ENCODE results near the gene MEI1.

The MEI1 gene

GRCh38 chr22:41818011-41818410 is 118.7 kb downstream of the MEI1 start:
- no peak for DNase-seq (ENCODE audit: low read depth)
- no peak overlapping the region for H3K4me3 ChIP-seq (ENCODE audit: low read depth, low read length)
- TF ChIP-seq, protein P1, sequence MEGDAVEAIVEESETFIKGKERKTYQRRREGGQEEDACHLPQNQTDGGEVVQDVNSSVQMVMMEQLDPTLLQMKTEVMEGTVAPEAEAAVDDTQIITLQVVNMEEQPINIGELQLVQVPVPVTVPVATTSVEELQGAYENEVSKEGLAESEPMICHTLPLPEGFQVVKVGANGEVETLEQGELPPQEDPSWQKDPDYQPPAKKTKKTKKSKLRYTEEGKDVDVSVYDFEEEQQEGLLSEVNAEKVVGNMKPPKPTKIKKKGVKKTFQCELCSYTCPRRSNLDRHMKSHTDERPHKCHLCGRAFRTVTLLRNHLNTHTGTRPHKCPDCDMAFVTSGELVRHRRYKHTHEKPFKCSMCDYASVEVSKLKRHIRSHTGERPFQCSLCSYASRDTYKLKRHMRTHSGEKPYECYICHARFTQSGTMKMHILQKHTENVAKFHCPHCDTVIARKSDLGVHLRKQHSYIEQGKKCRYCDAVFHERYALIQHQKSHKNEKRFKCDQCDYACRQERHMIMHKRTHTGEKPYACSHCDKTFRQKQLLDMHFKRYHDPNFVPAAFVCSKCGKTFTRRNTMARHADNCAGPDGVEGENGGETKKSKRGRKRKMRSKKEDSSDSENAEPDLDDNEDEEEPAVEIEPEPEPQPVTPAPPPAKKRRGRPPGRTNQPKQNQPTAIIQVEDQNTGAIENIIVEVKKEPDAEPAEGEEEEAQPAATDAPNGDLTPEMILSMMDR (IDR thresholded peaks at IDR 0.05; ENCODE audit: control insufficient read depth, extremely low read depth, insufficient read depth) = no peak

GRCh38 chr22:41818596-41818995 is 119.3 kb downstream of the MEI1 start:
- TF ChIP-seq, protein P1 (IDR thresholded peaks at IDR 0.05; ENCODE audit: control insufficient read depth, extremely low read depth, insufficient read depth) = no peak
- DNase-seq (ENCODE audit: low read depth) = no peak
- H3K4me3 ChIP-seq (ENCODE audit: low read depth, low read length) = no peak overlapping the region

DNA sequence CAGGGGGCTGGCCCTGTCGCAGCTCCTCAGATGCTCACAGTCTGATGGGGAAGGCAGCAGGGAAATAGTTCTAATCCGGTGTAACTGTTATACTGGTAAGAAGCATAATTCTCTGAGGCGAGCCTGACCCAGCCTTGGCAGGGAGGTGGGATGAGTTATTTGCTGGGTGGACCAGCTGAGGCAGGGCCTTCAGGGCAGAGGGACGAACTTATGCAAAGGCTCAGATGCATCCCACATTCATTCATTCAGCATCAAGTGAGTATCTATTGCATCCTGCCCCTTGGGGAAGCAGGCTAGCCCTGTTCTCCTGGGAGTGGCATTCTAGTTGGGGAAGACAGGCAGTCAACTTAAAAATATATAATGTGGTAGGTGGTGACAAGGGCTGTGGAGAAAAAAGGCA is 120.0 kb downstream of the MEI1 start:
- no peak for DNase-seq (ENCODE audit: low read depth)
- TF ChIP-seq, protein P1 (IDR thresholded peaks at IDR 0.05; ENCODE audit: control insufficient read depth, extremely low read depth, insufficient read depth) = no peak

DNA sequence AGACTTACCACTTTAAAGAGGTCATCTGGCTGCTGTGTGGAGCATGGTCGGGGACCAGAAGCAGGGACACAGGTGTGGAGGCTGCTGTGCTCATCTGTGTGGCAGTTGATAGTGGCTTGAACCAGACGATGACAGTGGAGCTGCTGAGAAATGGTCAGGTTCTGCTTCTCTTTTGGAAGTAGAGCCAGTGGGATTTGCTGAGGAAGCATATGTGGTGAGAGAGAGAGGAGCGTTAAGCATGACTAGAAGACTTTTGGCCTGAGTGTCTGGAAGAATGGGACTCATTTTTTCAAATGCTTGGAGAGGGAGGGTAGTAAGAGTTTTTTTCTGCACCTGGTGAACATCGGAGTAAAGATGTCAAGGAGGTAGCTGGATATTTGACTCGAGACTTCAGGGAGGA is 121.1 kb downstream of the MEI1 start:
- DNase-seq (ENCODE audit: low read depth) = no peak
- H3K4me3 ChIP-seq (ENCODE audit: low read depth, low read length) = no peak overlapping the region
- TF ChIP-seq, protein P1 (IDR thresholded peaks at IDR 0.05; ENCODE audit: control insufficient read depth, extremely low read depth, insufficient read depth) = no peak

More for the DNA sequence above, 120.0 kb downstream of the MEI1 start:
- no peak overlapping the region for H3K4me3 ChIP-seq (ENCODE audit: low read depth, low read length)

GRCh38 chr22:41821471-41822316 is 122.4 kb downstream of the MEI1 start:
- no peak for DNase-seq (ENCODE audit: low read depth)
- TF ChIP-seq, protein P1 (IDR thresholded peaks at IDR 0.05; ENCODE audit: control insufficient read depth, extremely low read depth, insufficient read depth) = no peak
- H3K4me3 ChIP-seq (ENCODE audit: low read depth, low read length) = no peak overlapping the region

DNA sequence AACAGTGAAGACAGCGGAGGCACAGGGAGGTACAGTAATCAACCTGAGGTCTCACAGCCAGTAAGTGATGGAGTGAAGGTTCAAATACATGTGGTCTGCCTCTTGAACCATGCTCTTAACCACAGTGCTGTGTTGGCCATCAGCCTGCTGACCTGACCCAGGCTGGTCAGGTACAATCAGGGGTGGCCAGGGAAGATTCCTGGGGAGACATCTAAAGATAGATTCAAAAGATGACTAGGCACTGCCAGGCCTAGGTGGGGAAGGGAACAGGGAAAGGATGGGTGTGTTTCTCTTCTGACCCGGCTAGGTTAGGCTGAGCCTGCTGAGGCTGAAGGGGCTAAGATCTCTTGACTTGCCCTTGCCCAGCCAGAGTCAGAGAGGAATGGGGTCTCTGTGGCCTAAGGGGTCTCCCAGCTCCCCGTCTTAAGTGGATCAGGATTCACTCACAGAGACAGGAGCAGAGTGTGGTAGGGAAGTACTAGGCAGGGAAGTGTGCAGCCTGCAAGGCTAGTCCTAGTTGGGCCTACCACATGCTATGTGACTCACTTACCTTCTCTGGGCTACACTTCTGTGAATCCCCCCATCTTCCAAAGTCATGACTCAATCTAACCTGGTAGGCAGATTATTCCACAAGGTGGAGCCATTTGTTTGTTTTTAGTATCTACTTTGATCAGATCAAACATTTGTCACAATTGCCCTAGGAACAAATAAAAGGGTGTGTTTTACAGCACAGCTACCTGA is 123.2 kb downstream of the MEI1 start:
- TF ChIP-seq, protein P1 (IDR thresholded peaks at IDR 0.05; ENCODE audit: control insufficient read depth, extremely low read depth, insufficient read depth) = peak; percentile 46
- peak; percentile 50 for DNase-seq (ENCODE audit: low read depth)
- H3K4me3 ChIP-seq (ENCODE audit: low read depth, low read length) = no peak overlapping the region
